GM12874 (cell line): ENCODE results near the gene SRRM2.

Experiments used
- TF ChIP-seq, protein P1 (sequence below): IDR thresholded peaks from 2 replicates; pipeline ENCODE4 v1.5.1; 2011; ENCODE audit warnings: low read depth, mild to moderate bottlenecking, control low read depth, low read length, moderate library complexity; ENCODE audit not compliant: insufficient read depth

Gene SRRM2

GRCh38 chr16:2737238-2737605 lies 15.2 kb upstream of the SRRM2 start:
- TF ChIP-seq, protein P1, sequence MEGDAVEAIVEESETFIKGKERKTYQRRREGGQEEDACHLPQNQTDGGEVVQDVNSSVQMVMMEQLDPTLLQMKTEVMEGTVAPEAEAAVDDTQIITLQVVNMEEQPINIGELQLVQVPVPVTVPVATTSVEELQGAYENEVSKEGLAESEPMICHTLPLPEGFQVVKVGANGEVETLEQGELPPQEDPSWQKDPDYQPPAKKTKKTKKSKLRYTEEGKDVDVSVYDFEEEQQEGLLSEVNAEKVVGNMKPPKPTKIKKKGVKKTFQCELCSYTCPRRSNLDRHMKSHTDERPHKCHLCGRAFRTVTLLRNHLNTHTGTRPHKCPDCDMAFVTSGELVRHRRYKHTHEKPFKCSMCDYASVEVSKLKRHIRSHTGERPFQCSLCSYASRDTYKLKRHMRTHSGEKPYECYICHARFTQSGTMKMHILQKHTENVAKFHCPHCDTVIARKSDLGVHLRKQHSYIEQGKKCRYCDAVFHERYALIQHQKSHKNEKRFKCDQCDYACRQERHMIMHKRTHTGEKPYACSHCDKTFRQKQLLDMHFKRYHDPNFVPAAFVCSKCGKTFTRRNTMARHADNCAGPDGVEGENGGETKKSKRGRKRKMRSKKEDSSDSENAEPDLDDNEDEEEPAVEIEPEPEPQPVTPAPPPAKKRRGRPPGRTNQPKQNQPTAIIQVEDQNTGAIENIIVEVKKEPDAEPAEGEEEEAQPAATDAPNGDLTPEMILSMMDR = no peak

DNA sequence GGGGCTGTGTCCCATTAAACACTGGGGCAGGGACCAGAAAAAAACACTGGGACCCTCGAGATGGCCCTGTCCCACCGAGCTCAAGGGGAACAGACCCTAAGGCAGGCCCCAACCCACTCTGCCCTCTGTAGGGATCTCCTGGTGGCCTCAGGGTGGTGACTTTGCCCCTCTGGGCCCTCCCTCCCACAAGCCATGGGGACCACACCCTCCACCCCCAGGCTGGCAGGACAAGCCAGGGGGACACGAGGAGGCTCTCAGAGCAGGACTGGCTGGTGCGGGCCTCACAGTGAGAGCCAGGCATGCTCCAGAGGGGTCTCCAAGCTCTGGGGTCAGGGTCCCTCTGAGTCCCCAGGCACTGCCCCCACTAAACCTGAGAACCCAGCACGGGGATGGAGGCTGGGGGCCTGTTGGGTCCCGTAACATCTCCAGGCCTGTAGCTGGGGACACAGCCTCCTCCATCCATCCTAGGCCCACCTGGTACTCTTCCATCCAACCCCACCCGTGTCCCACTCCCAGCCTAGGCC lies 14.5 kb upstream of the SRRM2 start:
- TF ChIP-seq, protein P1 = no peak

- TF ChIP-seq, protein P1 = no peak
Measured at GRCh38 chr16:2738615-2739014, 13.8 kb upstream of the SRRM2 start.

DNA sequence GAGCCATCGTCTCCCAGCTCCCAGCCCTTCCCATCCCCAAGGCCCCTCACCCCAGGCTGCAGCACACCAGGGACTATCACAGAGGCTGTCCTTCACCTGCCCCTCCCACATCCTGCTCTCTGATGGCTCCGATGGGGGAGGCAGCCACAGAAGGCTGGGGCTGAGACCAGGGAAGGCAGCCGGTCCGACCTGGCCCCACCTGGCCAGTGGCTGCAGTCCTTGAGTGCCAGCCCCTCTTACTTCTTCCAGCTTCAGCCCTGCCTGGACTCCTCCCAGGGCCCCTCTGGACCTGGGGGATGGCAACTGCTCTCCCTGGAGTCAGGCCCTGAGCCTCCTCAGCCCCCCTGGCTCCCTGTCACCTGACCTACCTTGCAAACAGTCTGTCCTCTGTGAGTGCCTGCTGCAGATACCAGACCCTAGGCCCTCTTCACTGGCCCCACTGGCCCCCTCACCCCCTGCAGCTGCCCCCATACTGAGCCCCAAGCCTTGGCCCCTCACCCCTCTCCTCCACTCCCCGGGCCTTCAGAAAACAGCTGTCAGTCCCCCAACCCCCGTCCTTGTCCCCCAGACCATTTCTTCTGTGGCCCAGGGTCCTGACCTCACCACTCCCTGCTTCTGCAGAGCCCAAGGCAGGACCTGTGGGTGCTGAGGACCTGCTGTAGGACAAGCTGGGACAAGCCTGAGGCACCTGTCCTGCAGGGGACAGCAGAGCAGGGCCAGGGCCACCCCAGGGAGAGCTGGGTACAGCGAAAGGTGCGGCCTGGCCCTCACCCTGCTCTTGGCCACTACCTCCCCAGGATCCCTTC lies 12.6 kb upstream of the SRRM2 start:
- TF ChIP-seq, protein P1 = no peak

GRCh38 chr16:2740476-2740875 lies 12.0 kb upstream of the SRRM2 start:
- TF ChIP-seq, protein P1 = no peak

DNA sequence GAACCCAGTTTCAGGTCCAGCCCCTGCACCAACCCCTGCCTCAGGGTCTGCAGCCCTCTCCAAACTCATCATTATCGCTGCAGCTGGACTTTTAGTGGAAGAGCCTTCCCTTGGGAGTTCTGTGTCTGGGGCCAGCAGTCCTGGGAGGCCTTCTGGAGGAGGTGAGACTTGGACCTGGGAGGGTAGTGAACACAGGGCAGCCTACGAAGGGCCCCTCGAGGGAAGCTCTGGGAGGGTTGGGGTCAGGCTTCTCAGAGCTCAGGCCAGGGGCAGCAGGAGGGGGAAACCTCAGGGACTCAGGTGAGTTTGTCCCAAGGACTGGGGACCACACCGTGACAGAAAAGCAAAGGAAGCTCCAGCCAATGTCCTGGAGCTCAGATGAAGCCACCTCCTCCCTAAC lies 11.3 kb upstream of the SRRM2 start:
- TF ChIP-seq, protein P1 = no peak

DNA sequence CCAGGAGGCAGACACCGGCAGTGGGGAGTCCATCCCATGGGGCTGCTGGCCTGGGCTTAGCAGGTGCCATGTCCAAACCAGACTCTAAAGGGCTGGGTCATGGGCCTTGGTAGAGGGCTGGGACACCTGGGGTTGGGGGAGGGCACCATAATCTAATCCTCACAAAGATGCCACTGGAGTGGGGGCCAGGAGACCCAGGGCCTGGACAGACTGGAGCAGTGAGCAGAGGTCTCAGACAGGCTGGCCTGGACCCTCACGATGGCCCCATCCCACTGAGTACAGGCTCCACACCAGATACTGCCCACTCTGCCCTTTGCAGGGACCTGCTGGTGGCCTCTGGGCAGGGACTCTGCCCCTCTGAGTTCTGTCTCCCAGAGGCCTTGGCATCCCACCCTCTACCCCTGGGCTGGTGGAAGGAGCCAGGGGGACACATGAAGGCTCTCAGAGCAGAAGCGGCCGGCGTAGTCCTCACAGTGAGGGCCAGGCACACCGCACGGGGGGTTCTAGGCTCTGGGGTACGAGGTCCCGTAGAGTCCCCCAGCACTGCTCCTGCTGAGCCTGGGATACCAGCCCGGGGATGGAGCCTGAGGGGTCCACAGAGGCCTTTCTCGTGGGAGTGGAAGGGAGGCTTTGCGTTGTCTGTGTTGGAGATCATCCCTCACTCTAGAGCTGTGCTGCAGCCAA lies 10.0 kb upstream of the SRRM2 start:
- TF ChIP-seq, protein P1 = no peak
